HTERT RPE-1 (cell line): ENCODE measurements around the gene YBX2.

Source experiments
- in situ Hi-C: fragments of 300-500 bp; cut with MboI; formaldehyde crosslinking; loops from 4 replicates; pipeline ENCODE4 v1.14.3; 2020; ENCODE audit warnings: low sequenced_read_pairs

The YBX2 gene

GRCh38 chr17:7323731-7324437, 29.4 kb upstream of the YBX2 start:
- in situ Hi-C loops: no loop called here

GRCh38 chr17:7322520-7323194, 28.2 kb upstream of the YBX2 start:
- in situ Hi-C loops: no loop called here

- in situ Hi-C loops: no loop called here
Measured at GRCh38 chr17:7321466-7321865, 27.0 kb upstream of the YBX2 start.

DNA sequence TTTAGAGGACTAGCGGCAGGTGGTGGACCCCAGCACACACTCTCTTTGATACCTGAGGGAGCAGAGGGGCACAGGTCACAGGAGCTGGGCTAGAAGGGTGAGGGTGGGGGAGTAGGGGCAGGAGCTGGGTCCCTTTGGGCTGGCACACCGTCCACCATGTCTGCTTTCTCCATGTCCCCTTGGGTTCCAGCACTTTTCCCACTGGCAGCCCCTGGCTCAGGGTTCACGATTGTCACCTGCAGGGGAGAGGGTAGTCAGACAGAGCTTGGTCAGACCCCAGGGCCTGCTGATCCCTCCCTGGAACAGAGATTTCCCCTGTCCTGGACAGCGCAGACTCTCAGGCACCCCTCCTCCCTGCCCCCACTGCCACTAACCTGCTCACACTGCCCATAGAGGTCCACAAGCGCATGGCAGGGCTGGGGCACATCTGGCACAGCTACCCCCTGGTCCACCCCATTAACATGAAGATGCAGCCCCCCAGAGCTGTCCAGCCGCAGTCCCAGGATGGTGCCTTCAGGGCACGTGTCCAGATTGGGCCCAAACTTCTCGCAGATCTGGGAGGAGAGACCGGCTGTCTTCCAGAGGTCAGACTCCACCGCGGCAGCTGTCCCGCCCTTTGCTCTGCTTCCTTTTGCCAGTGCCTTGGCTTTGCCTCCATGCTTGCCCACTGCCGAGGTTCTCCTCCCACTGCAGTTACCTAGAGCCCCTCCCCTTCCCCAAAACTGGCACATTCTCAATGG, 23.9 kb upstream of the YBX2 start:
- in situ Hi-C loops: no loop called here

GRCh38 chr17:7317161-7317803, 22.8 kb upstream of the YBX2 start:
- in situ Hi-C loops: no loop called here

- in situ Hi-C loops: no loop called here
Measured at GRCh38 chr17:7315570-7316235, 21.3 kb upstream of the YBX2 start.

GRCh38 chr17:7314719-7315569, 20.5 kb upstream of the YBX2 start, which contains the start of gene GPS2:
Gene GPS2, minus strand, starts transcription at chr17:7315360. Its CDS starts 308 bp downstream, at chr17:7315052.
- in situ Hi-C loops: no loop called here

DNA sequence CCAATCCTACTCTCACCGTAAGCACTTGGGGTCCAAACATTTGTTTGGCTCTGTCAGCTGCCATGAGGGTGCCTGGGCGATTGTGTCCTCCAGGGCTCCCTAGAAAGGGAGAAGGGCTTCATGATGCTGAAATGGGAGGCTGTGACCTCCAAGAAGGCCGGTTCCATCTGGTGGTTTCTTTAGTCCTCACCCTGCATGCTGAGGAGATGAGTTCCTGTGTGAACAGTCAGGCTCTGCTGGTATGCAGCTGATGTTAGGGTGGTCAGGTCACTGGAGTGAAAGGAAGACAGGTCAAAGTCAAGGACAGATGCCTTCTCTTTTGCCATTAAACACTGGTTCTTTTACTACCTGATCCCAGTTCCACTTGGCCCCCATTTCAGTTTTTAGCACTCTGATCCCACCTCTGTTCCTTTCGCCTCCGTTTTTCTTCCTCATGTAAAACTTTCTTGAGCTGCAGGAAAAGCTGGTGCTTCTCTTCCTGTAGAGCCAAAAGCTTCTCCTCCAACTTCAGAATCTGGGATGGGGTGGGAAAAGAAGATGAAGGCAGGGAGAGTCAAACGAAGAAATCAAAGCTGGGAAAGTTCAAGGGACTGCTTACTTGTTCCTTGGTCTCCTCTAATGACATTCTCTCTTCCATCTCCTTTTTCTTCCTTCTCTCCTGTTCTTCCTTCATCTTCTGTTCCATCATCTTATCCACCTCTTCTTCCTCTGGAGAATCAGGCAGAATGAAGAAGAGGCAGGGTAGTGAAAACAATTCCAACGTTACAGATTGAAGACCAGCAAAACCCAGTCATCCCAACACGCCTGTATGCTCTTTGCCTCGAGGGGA, 19.7 kb upstream of the YBX2 start:
- in situ Hi-C loops: no loop called here

DNA sequence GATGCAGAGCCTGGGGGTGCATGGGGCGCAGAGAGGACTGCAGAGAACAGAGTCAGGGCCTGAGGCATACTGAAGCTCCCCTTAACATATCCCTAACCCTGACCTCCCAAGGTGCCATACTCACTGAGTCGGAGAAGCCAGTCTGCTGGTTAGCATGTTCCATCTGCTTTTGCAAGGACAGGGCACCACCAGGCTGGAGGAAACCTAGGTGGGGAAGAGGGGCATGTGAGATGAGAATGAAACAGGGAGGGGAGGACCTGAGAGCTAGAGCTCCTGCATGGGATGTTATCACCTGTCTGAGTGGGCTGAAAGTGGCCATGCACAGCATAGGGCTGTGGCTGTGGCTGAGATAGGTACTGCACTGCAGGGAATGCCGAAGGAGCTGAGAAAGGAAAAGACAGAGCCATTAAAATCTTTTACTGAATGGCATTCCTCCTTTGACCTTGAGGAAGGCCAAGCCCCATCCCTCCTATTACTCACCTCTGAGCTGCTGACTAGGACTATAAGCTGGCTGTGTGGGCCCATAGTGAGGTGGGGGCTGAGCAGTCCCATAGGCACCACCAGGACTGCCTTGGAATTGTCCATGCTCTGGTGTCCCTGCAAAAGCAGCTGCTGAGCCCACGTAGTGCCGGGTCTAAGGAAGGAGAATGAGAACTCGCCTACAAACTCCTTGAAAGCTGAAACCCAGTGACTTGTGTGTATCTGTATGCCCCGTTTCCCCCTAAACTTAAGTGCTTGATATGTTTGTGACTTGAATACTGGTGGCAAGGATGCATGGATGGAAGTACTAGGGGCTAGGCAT, 18.9 kb upstream of the YBX2 start:
- in situ Hi-C loops: no loop called here

GRCh38 chr17:7312432-7313087, 18.1 kb upstream of the YBX2 start:
- in situ Hi-C loops: no loop called here

DNA sequence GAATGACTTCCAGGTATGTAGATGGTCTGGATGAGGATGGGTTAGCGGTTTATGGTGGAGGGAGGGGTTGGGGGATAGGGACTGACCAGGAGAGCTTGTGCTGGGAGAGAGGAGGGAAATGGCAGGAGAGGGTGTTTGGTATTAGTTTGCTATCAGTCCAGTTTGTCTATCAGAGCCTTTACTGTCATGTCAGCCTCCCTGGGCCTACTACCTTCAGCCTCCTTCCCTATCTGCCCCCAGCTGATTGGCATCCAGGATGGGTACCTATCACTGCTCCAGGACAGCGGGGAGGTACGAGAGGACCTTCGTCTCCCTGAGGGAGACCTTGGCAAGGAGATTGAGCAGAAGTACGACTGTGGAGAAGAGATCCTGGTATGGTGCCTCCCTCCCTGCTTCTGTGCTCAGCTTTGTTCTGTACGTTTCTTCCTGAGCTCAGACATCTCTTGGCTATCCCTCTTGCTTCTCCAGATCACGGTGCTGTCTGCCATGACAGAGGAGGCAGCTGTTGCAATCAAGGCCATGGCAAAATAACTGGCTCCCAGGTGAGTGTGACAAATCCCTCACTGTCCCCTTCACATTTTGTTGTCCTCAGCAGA, 16.8 kb upstream of the YBX2 start:
- in situ Hi-C loops: no loop called here

- in situ Hi-C loops: no loop called here
Measured at GRCh38 chr17:7309628-7310027, 15.2 kb upstream of the YBX2 start.

GRCh38 chr17:7308625-7309433, 14.4 kb upstream of the YBX2 start:
- in situ Hi-C loops: no loop called here

GRCh38 chr17:7307686-7308624, 13.5 kb upstream of the YBX2 start:
- in situ Hi-C loops: no loop called here

DNA sequence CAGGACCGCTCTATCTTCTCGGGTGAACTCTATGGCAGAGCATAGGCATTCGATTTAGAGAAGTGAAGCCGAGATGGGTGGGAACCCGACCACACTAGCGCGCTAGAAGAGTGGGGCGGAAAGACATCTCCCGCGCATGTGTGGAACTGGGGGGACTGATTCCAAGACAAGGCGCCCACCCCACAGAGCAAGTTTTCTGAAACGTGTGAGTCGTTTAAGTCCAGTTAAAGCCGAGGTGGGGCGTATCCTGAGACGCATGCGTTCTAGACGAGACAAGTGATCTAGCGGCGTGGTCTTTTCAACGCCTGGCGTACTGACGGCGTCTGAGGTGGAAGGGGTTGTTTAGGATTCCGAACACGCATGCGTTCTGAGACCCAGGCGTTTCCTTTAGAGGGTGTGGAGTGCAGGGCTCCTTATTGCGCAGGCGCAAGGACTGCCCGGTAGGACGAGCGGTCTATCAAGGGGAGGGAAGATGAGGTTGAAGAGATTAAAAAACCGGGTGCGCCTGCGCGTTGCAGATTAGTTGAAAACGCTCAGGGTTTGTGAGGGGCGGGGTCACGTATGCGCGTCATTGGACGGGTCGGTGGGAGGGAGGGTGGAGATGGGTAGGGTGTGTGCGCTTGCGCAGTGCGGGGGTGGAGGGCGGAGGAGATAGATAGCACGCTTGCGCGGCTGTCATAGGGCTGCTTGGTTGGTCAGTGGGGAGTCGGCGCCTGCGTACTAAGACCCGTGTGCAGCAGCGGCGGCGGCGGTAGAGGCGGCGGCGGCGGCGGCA, 12.7 kb upstream of the YBX2 start, which contains the start of gene EIF5A:
EIF5A (plus strand) TSS at position 718 of the 775 bp plus-strand sequence. CDS start 2,008 bp downstream, outside the sequence.
- in situ Hi-C loops: no loop called here
